Measurements from ENCODE around the gene KIAA1191. TPM values are rescaled to one million over a fixed set of nuclear protein-coding genes. Genes with fewer than 3 reads are reported as not detected.
"Not testable (repeated sequence)": the region's sequence is repeated elsewhere in the genome, so short reads cannot be mapped to it uniquely, and the experiment has no call there.

Gene KIAA1191
- 82.2 TPM for total RNA-seq
- long read RNA-seq, transcript KIAA1191-201 (9 exons, 2,991 nt) = major isoform, 50 of 99 reads
- long read RNA-seq, transcript KIAA1191-210 (8 exons, 1,243 nt) = minor isoform, 7 of 99 reads
- long read RNA-seq, partial matches to known transcripts = 7 of 99 reads
- long read RNA-seq, other reads (novel, unspliced or antisense) = 34 of 99 reads

GRCh38 chr5:176361437-176362232 is at the start of gene KIAA1191:
Gene KIAA1191 (minus strand): TSS chr5:176361764. CDS start chr5:176359508, 2,256 bp downstream.
- ATAC-seq (peak; percentile 94), DNase-seq (peak; percentile 98)
- intact Hi-C loops (cut with micrococcal nuclease) = no loop called here

GRCh38 chr5:176410486-176411180 is 49.1 kb upstream of the KIAA1191 start:
- intact Hi-C loops (cut with micrococcal nuclease) = no loop called here
- no peak for ATAC-seq
- DNase-seq = no peak

GRCh38 chr5:176409765-176410164 is 48.2 kb upstream of the KIAA1191 start:
- DNase-seq (no peak), ATAC-seq (no peak)
- intact Hi-C loops (cut with micrococcal nuclease) = no loop called here

- no peak for ATAC-seq
- intact Hi-C loops (cut with micrococcal nuclease) = no loop called here
- no peak for DNase-seq
Observed at GRCh38 chr5:176408590-176408989, 47.0 kb upstream of the KIAA1191 start.

- ATAC-seq; intact Hi-C loops (cut with micrococcal nuclease); DNase-seq: not testable (repeated sequence)
Observed at GRCh38 chr5:176408252-176408573, 46.6 kb upstream of the KIAA1191 start.

GRCh38 chr5:176407456-176408251 is 46.1 kb upstream of the KIAA1191 start:
- peak; percentile 69 for ATAC-seq
- intact Hi-C loops (cut with micrococcal nuclease) = no loop called here
- DNase-seq = peak; percentile 50

GRCh38 chr5:176406436-176407052 is 45.0 kb upstream of the KIAA1191 start:
- DNase-seq = no peak
- intact Hi-C loops (cut with micrococcal nuclease) = no loop called here
- ATAC-seq = no peak

- ATAC-seq (no peak), DNase-seq (no peak)
- intact Hi-C loops (cut with micrococcal nuclease) = no loop called here
Observed at GRCh38 chr5:176405656-176406435, 44.3 kb upstream of the KIAA1191 start.

GRCh38 chr5:176401281-176402205 is 40.0 kb upstream of the KIAA1191 start:
- intact Hi-C loops (cut with micrococcal nuclease) = no loop called here
- DNase-seq = no peak
- ATAC-seq = peak; percentile 42

- intact Hi-C loops (cut with micrococcal nuclease) = no loop called here
- ATAC-seq = peak; percentile 24
- peak; percentile 43 for DNase-seq
Observed at GRCh38 chr5:176400382-176401156, 39.0 kb upstream of the KIAA1191 start.

- intact Hi-C loops (cut with micrococcal nuclease) = no loop called here
- no peak for ATAC-seq
- no peak for DNase-seq
Observed at GRCh38 chr5:176397736-176398420, 36.3 kb upstream of the KIAA1191 start.

- DNase-seq (no peak), ATAC-seq (no peak)
- intact Hi-C loops (cut with micrococcal nuclease) = no loop called here
Observed at GRCh38 chr5:176396330-176396729, 34.8 kb upstream of the KIAA1191 start.

- peak; percentile 92 for ATAC-seq
- intact Hi-C loops (cut with micrococcal nuclease) = no loop called here
- peak; percentile 84 for DNase-seq
Observed at GRCh38 chr5:176394881-176395675, 33.5 kb upstream of the KIAA1191 start.

GRCh38 chr5:176394096-176394495 is 32.5 kb upstream of the KIAA1191 start:
- DNase-seq (no peak), ATAC-seq (no peak)
- intact Hi-C loops (cut with micrococcal nuclease) = no loop called here

- ATAC-seq (no peak), DNase-seq (no peak)
- intact Hi-C loops (cut with micrococcal nuclease) = no loop called here
Observed at GRCh38 chr5:176392526-176392925, 31.0 kb upstream of the KIAA1191 start.

Measured in left ventricle myocardium superior (tissue), 1 donor.